Tibial nerve (tissue), 4 donors: Measurements from ENCODE around the gene RAPSN. TPM values are rescaled to one million over a fixed set of nuclear protein-coding genes. Genes with fewer than 3 reads are reported as not detected.

Experiments
- DNase-seq, 2 donors: peaks; one replicate each; pipeline ENCODE4 v3.0.0-alpha.2; 2019; ENCODE audit warnings: low spot score in 2 of 2
- H3K27ac ChIP-seq, 4 donors: fragments of 200-600 bp; sonication (generic) in 3 of 4; one replicate each; pipeline ENCODE4 v1.5.1; 2017 to 2019; ENCODE audit warnings: mild to moderate bottlenecking in 1 of 4
- H3K27me3 ChIP-seq, 2 donors: fragments of 200-600 bp; sonication (generic) in 1 of 2; one replicate each; pipeline versions ENCODE4 v1.5.1 to v1.6.0; 2017 to 2019
- H3K36me3 ChIP-seq, 3 donors: fragments of 200-600 bp; sonication (generic); one replicate each; pipeline ENCODE4 v1.5.1; 2018 to 2019
- H3K4me1 ChIP-seq, 4 donors: fragments of 200-600 bp; sonication (generic) in 3 of 4; one replicate each; pipeline ENCODE4 v1.5.1; 2017 to 2019
- H3K4me3 ChIP-seq, 4 donors: fragments of 200-600 bp; sonication (generic) in 3 of 4; one replicate each; pipeline ENCODE4 v1.5.1; 2017 to 2019; ENCODE audit warnings: mild to moderate bottlenecking in 1 of 4, moderate library complexity in 1 of 4
- H3K9me3 ChIP-seq, 4 donors: fragments of 200-600 bp; sonication (generic) in 3 of 4; one replicate each; pipeline ENCODE4 v1.5.1; 2017 to 2019
- CTCF ChIP-seq, 5 experiments: fragments of 200-600 bp in 3 of 5; fragments of 450-650 bp in 2 of 5; sonication (generic) in 3 of 5; IDR thresholded peaks; one replicate each; pipeline ENCODE4 v1.5.1; 2016 to 2019; ENCODE audit warnings: antibody characterized with exemption in 5 of 5, mild to moderate bottlenecking in 3 of 5, moderate library complexity in 2 of 5
- EP300 ChIP-seq, 2 donors: sonication (generic); formaldehyde crosslinking; IDR thresholded peaks; one replicate each; pipeline ENCODE4 v1.6.1; 2017; ENCODE audit warnings: antibody characterized with exemption in 2 of 2, mild to moderate bottlenecking in 1 of 2
- POLR2A ChIP-seq, 2 donors: fragments of 450-650 bp; IDR thresholded peaks; one replicate each; pipeline ENCODE4 v1.6.1; 2017; ENCODE audit warnings: antibody characterized with exemption in 2 of 2, mild to moderate bottlenecking in 2 of 2, moderate library complexity in 2 of 2
- WGBS, 2 donors: methylation state at CpG; one replicate each; pipeline ENCODE4 v1.1.5; 2018; 5-methylcytosine and 5-hydroxymethylcytosine counted together
- total RNA-seq, 4 donors: library from RNA; depleted of rRNA; stranded (reverse); fragments of >200 nt; gene quantifications; one replicate each; pipeline ENCODE4 v1.1.0, GENCODE V29; 2016

RAPSN gene
- total RNA-seq, 4 donors from 2014 or later = 2.2 to 6.7 (median 2.7) TPM

- no peak for DNase-seq
- WGBS, 2 donors = 64 to 71% methylated on average over 5 of the region's 5 CpGs
- no peaks in the 10 kb centered on the region for H3K36me3 ChIP-seq
- no peak overlapping the region for H3K27ac ChIP-seq
- no peaks in the 10 kb centered on the region for H3K9me3 ChIP-seq
- H3K27me3 ChIP-seq = no peaks in the 10 kb centered on the region
- no peak overlapping the region for H3K4me3 ChIP-seq
- H3K4me1 ChIP-seq = peaks cover 0 to 5% (median 2%) of the 10 kb centered on the region in 4 donors
- TF ChIP-seq POLR2A (IDR thresholded peaks at IDR 0.05) (no peak), EP300 (IDR thresholded peaks at IDR 0.05) (no peak), CTCF (IDR thresholded peaks at IDR 0.05) (no peak)
Measured at GRCh38 chr11:47430524-47430923, 18.4 kb downstream of the RAPSN start.

- H3K27ac ChIP-seq = peak within 1 kb of the TSS; percentile 83 to 93 (median 88)
- TF ChIP-seq EP300 (IDR thresholded peaks at IDR 0.05) (peak; percentile 66 to 80), POLR2A (IDR thresholded peaks at IDR 0.05) (peak in 1 of 2 donors; percentile 61), CTCF (IDR thresholded peaks at IDR 0.05) (peak in 1 of 5 experiments; percentile 12)
- peaks cover 4 to 21% (median 13%) of the 10 kb centered on the region in 4 donors for H3K4me1 ChIP-seq
- peaks cover 6 to 40% (median 13%) of the 10 kb centered on the region in 3 donors for H3K36me3 ChIP-seq
- peak within 1 kb of the TSS; percentile 58 to 84 (median 65) for H3K4me3 ChIP-seq
- no peaks in the 10 kb centered on the region for H3K9me3 ChIP-seq
- WGBS, 2 donors = 1% methylated on average over 61 to 62 of the region's 62 CpGs
- peak; percentile 98 to 99 for DNase-seq
- H3K27me3 ChIP-seq = no peaks in the 10 kb centered on the region
Measured at GRCh38 chr11:47426062-47426956, 22.6 kb downstream of the RAPSN start, which contains the start of gene PSMC3. Gene PSMC3 (minus strand): TSS chr11:47426439. CDS start chr11:47426279, 160 bp downstream.

- Histone ChIP-seq H3K27me3 (no peaks in the 10 kb centered on the region), H3K4me3 (peak overlapping the region; percentile 58 to 84 (median 65)), H3K36me3 (peaks cover 7 to 47% (median 13%) of the 10 kb centered on the region in 3 donors), H3K9me3 (no peaks in the 10 kb centered on the region), H3K27ac (peak overlapping the region; percentile 83 to 93 (median 88)), H3K4me1 (peaks cover 4 to 21% (median 13%) of the 10 kb centered on the region in 4 donors)
- WGBS, 2 donors = 0 to 1% methylated on average over 14 of the region's 14 CpGs
- no peak for DNase-seq
- TF ChIP-seq CTCF (IDR thresholded peaks at IDR 0.05) (no peak), POLR2A (IDR thresholded peaks at IDR 0.05) (no peak), EP300 (IDR thresholded peaks at IDR 0.05) (no peak)
Measured at GRCh38 chr11:47425611-47426010, 23.3 kb downstream of the RAPSN start.

- 81 to 82% methylated on average over 19 to 23 of the region's 23 CpGs for WGBS, 2 donors
- Histone ChIP-seq H3K27me3 (no peaks in the 10 kb centered on the region), H3K4me3 (no peak overlapping the region), H3K9me3 (no peaks in the 10 kb centered on the region), H3K4me1 (peaks cover 0 to 40% (median 16%) of the 10 kb centered on the region in 4 donors), H3K27ac (peak overlapping the region in 1 of 4 donors; percentile 17), H3K36me3 (peaks cover 3 to 99% (median 15%) of the 10 kb centered on the region in 3 donors)
- no peak for DNase-seq
- TF ChIP-seq EP300 (IDR thresholded peaks at IDR 0.05) (no peak), CTCF (IDR thresholded peaks at IDR 0.05) (no peak)
Measured at GRCh38 chr11:47418454-47419259, 30.3 kb downstream of the RAPSN start.
